WERI-Rb-1 (cell line): ENCODE results near the gene NLGN1.

ENCODE experiments used
- DNase-seq: peaks from one replicate; pipeline ENCODE4 v3.0.0-alpha.2; 2020
- H3K27ac ChIP-seq: fragments of 250-450 bp; sonication (Bioruptor Pico); 2 replicates; pipeline ENCODE4 v1.5.1; 2020; ENCODE audit warnings: mild to moderate bottlenecking, moderate library complexity
- H3K27me3 ChIP-seq: fragments of 250-450 bp; sonication (Bioruptor Pico); 2 replicates; pipeline ENCODE4 v1.5.1; 2021; ENCODE audit warnings: mild to moderate bottlenecking, low read depth, moderate library complexity; ENCODE audit not compliant: insufficient read depth, severe bottlenecking
- H3K36me3 ChIP-seq: fragments of 250-450 bp; sonication (Bioruptor Pico); 2 replicates; pipeline ENCODE4 v1.5.1; 2020; ENCODE audit warnings: mild to moderate bottlenecking, moderate library complexity
- H3K4me3 ChIP-seq: 2 replicates; pipeline ENCODE4 v1.5.1; 2011; ENCODE audit warnings: low read depth, mild to moderate bottlenecking, control low read depth, low read length
- H3K9me3 ChIP-seq: fragments of 250-450 bp; sonication (Bioruptor Pico); 2 replicates; pipeline ENCODE4 v1.5.1; 2021; ENCODE audit warnings: mild to moderate bottlenecking, moderate library complexity; ENCODE audit not compliant: severe bottlenecking
- CTCF ChIP-seq: IDR thresholded peaks from 2 replicates; pipeline ENCODE4 v1.5.1; 2011; ENCODE audit warnings: low read depth, mild to moderate bottlenecking, control low read depth, inconsistent platforms, low read length

Gene NLGN1

GRCh38 chr3:173920386-173920785 lies 522.8 kb downstream of the NLGN1 start:
- no peak for DNase-seq
- Histone ChIP-seq H3K27ac (no peak overlapping the region), H3K9me3 (no peaks in the 10 kb centered on the region), H3K27me3 (no peaks in the 10 kb centered on the region), H3K4me3 (no peak overlapping the region), H3K36me3 (no peaks in the 10 kb centered on the region)
- TF ChIP-seq CTCF, result no peak

GRCh38 chr3:173921732-173922131 lies 524.2 kb downstream of the NLGN1 start:
- H3K4me3 ChIP-seq, result no peak overlapping the region
- H3K27ac ChIP-seq, result no peak overlapping the region
- no peak for DNase-seq
- no peaks in the 10 kb centered on the region for H3K9me3 ChIP-seq
- H3K27me3 ChIP-seq, result no peaks in the 10 kb centered on the region
- H3K36me3 ChIP-seq, result no peaks in the 10 kb centered on the region
- no peak for TF ChIP-seq CTCF

- Histone ChIP-seq H3K27me3 (no peaks in the 10 kb centered on the region), H3K4me3 (no peak overlapping the region), H3K36me3 (no peaks in the 10 kb centered on the region), H3K9me3 (no peaks in the 10 kb centered on the region), H3K27ac (no peak overlapping the region)
- DNase-seq, result no peak
- no peak for TF ChIP-seq CTCF
These were observed 525.7 kb downstream of the NLGN1 start for GRCh38 chr3:173923204-173923603.

GRCh38 chr3:173930251-173930650 lies 532.7 kb downstream of the NLGN1 start:
- H3K27me3 ChIP-seq, result no peaks in the 10 kb centered on the region
- no peak overlapping the region for H3K27ac ChIP-seq
- no peak for TF ChIP-seq CTCF
- H3K9me3 ChIP-seq, result no peaks in the 10 kb centered on the region
- DNase-seq, result no peak
- no peak overlapping the region for H3K4me3 ChIP-seq
- no peaks in the 10 kb centered on the region for H3K36me3 ChIP-seq

GRCh38 chr3:173932624-173933023 lies 535.1 kb downstream of the NLGN1 start:
- no peak for DNase-seq
- Histone ChIP-seq H3K9me3 (no peaks in the 10 kb centered on the region), H3K27ac (no peak overlapping the region), H3K36me3 (no peaks in the 10 kb centered on the region), H3K4me3 (no peak overlapping the region), H3K27me3 (no peaks in the 10 kb centered on the region)
- no peak for TF ChIP-seq CTCF

- Histone ChIP-seq H3K9me3 (no peaks in the 10 kb centered on the region), H3K36me3 (no peaks in the 10 kb centered on the region), H3K27me3 (no peaks in the 10 kb centered on the region), H3K4me3 (no peak overlapping the region), H3K27ac (no peak overlapping the region)
- no peak for TF ChIP-seq CTCF
- no peak for DNase-seq
These were observed 535.6 kb downstream of the NLGN1 start for GRCh38 chr3:173933113-173933512.
